ENCODE measurements around the gene LRBA. TPM values are rescaled to one million over a fixed set of nuclear protein-coding genes. Genes with fewer than 3 reads are reported as not detected.

LRBA gene
- total RNA-seq, 1 experiment from 2014 or later, result 55.3 TPM

- Histone ChIP-seq H2AK5ac (ENCODE audit: insufficient read length, low read length) (no peak overlapping the region), H3K23ac (ENCODE audit: insufficient read length, low read depth, low read length) (no peak overlapping the region), H3K27ac (ENCODE audit: insufficient read length, low read depth, low read length) (no peak overlapping the region), H3K79me2 (ENCODE audit: insufficient read depth, low read length) (no peaks in the 10 kb centered on the region), H4K8ac (replicated peaks; ENCODE audit: insufficient read length, low read depth, low read length) (no peak overlapping the region), H4K91ac (ENCODE audit: insufficient read length, low read depth, low read length) (no peak overlapping the region), H3K79me1 (ENCODE audit: insufficient read depth, low read depth, low read length, poor library complexity, severe bottlenecking) (no peaks in the 10 kb centered on the region), H2AFZ (ENCODE audit: low read length) (no peak overlapping the region), H2BK20ac (ENCODE audit: low read depth, low read length, poor library complexity, severe bottlenecking) (no peak overlapping the region), H3T11ph (ENCODE audit: low read length) (no peak overlapping the region), H3K18ac (ENCODE audit: insufficient read length, low read depth, low read length) (no peak overlapping the region), H3K23me2 (ENCODE audit: insufficient read length, low read depth, low read length, poor library complexity, severe bottlenecking) (no peaks in the 10 kb centered on the region), H2BK15ac (ENCODE audit: low read depth, low read length) (no peak overlapping the region), H2BK12ac (ENCODE audit: insufficient read length, low read depth, low read length) (no peak overlapping the region), H3K4ac (ENCODE audit: low read depth, low read length) (no peak overlapping the region), H3K56ac (ENCODE audit: insufficient read length, low read depth, low read length) (no peak overlapping the region), H2BK120ac (ENCODE audit: low read depth, low read length, poor library complexity, severe bottlenecking) (no peak overlapping the region), H2BK5ac (ENCODE audit: insufficient read length, low read length) (no peak overlapping the region), H4K20me1 (ENCODE audit: control insufficient read depth, insufficient read depth, insufficient read length) (no peaks in the 10 kb centered on the region), H3K27me3 (ENCODE audit: insufficient read depth, low read length) (no peaks in the 10 kb centered on the region), H3K9me3 (ENCODE audit: control insufficient read depth, low read depth, low read length) (no peaks in the 10 kb centered on the region), H3K4me1 (ENCODE audit: insufficient read depth, low read length) (peaks cover 3% of the 10 kb centered on the region), H3K4me2 (ENCODE audit: insufficient read depth, insufficient read length, low read length) (no peak overlapping the region), H3K9ac (ENCODE audit: extremely low read depth, insufficient read length, low read length) (no peak overlapping the region), H3K14ac (ENCODE audit: insufficient read depth, low read length) (no peak overlapping the region), H4K5ac (ENCODE audit: insufficient read length, low read depth, low read length) (no peak overlapping the region)
- H3K9me3 Mint-ChIP-seq, result no peaks in the 10 kb centered on the region; a peak in 1 of 5 replicates
- no peak for TF ChIP-seq CTCF (conservative IDR thresholded peaks at IDR 0.05)
- H3K27ac Mint-ChIP-seq, result peak overlapping the region in 1 of 3 experiments; percentile 81; a peak in 1 of 7 replicates
- DNase-seq, result no peak
- H3K27me3 Mint-ChIP-seq (ENCODE audit: low read depth), result no peaks in the 10 kb centered on the region
- H3K36me3 Mint-ChIP-seq (ENCODE audit: insufficient read depth in 1 of 3, low read depth in 3 of 3), result no peaks in the 10 kb centered on the region
- H3K4me1 Mint-ChIP-seq, result peaks cover 30 to 31% of the 10 kb centered on the region in 2 experiments
- H3K4me3 Mint-ChIP-seq, result no peak overlapping the region
- no CpG with 5 or more reads among the region's 2 CpGs for WGBS (ENCODE audit: extremely low coverage, insufficient read length, low lambda C conversion rate)
Observed at GRCh38 chr4:150243932-150244331, 771.2 kb downstream of the LRBA start.
